Neural cell (in vitro differentiated cells): ENCODE results near the gene KPNA1.

ENCODE experiments used
- EP300 ChIP-seq: fragments of 450-650 bp; conservative IDR thresholded peaks from 2 replicates; pipeline ENCODE4 v1.6.1; 2014; ENCODE audit warnings: antibody characterized with exemption, mild to moderate bottlenecking, moderate library complexity; ENCODE audit not compliant: poor library complexity, severe bottlenecking
- EZH2 ChIP-seq: fragments of 200-600, 300-800 bp; shearing (Covaris generic), sonication (generic); IDR thresholded peaks from 2 replicates; pipeline ENCODE4 v1.6.1; 2014; ENCODE audit warnings: antibody characterized with exemption, low read length, borderline replicate concordance, mild to moderate bottlenecking; ENCODE audit not compliant: insufficient read depth, poor library complexity, severe bottlenecking
- MXI1 ChIP-seq: fragments of 450-650 bp; conservative IDR thresholded peaks from 2 replicates; pipeline ENCODE4 v1.6.1; 2014; ENCODE audit warnings: antibody characterized with exemption, mild to moderate bottlenecking; ENCODE audit not compliant: poor library complexity, severe bottlenecking
- POLR2AphosphoS5 ChIP-seq: IDR thresholded peaks from 2 replicates; pipeline ENCODE4 v1.6.1; 2012
- RAD21 ChIP-seq: fragments of 450-650 bp; conservative IDR thresholded peaks from 2 replicates; pipeline ENCODE4 v1.6.1; 2014; ENCODE audit warnings: antibody characterized with exemption, mild to moderate bottlenecking, moderate library complexity
- SMC3 ChIP-seq: fragments of 450-650 bp; conservative IDR thresholded peaks from 2 replicates; pipeline ENCODE4 v1.6.1; 2014; ENCODE audit warnings: antibody characterized with exemption, mild to moderate bottlenecking, moderate library complexity; ENCODE audit not compliant: poor library complexity
- TAF1 ChIP-seq: IDR thresholded peaks from 2 replicates; pipeline ENCODE4 v1.6.1; 2012; ENCODE audit warnings: low read depth
- TF ChIP-seq, protein P1 (sequence below): fragments of 450-650 bp; IDR thresholded peaks from 2 replicates; pipeline ENCODE4 v1.5.1; 2014; ENCODE audit warnings: antibody characterized with exemption, mild to moderate bottlenecking, moderate library complexity; ENCODE audit not compliant: poor library complexity, severe bottlenecking
- TF ChIP-seq, protein P2 (sequence below): IDR thresholded peaks from 2 replicates; pipeline ENCODE4 v1.6.1; 2012; ENCODE audit warnings: borderline replicate concordance

DNA sequence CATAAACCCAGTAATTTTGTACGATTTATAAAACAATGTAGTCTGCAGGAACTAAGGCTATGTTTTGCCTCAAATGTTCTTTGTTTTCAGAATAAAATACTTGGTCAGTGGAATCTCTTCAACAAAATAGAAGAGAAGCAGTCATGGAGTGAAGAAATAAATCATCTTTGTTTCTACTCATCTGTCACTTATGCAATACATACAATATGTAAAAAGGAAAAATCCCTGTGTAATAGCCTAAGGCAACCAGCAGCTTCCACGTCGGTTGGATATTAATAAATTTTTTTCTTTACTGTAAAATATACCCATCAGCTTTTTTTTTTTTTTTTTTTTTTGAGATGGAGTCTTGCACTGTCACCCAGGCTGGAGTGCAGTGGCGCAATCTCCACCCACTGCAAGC is 93.6 kb downstream of the KPNA1 start:
- TF ChIP-seq, protein P1, sequence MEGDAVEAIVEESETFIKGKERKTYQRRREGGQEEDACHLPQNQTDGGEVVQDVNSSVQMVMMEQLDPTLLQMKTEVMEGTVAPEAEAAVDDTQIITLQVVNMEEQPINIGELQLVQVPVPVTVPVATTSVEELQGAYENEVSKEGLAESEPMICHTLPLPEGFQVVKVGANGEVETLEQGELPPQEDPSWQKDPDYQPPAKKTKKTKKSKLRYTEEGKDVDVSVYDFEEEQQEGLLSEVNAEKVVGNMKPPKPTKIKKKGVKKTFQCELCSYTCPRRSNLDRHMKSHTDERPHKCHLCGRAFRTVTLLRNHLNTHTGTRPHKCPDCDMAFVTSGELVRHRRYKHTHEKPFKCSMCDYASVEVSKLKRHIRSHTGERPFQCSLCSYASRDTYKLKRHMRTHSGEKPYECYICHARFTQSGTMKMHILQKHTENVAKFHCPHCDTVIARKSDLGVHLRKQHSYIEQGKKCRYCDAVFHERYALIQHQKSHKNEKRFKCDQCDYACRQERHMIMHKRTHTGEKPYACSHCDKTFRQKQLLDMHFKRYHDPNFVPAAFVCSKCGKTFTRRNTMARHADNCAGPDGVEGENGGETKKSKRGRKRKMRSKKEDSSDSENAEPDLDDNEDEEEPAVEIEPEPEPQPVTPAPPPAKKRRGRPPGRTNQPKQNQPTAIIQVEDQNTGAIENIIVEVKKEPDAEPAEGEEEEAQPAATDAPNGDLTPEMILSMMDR, result no peak
- TF ChIP-seq RAD21 (no peak), EZH2 (no peak), MXI1 (no peak), POLR2AphosphoS5 (no peak), SMC3 (no peak), TAF1 (no peak), EP300 (no peak)
- TF ChIP-seq, protein P2, sequence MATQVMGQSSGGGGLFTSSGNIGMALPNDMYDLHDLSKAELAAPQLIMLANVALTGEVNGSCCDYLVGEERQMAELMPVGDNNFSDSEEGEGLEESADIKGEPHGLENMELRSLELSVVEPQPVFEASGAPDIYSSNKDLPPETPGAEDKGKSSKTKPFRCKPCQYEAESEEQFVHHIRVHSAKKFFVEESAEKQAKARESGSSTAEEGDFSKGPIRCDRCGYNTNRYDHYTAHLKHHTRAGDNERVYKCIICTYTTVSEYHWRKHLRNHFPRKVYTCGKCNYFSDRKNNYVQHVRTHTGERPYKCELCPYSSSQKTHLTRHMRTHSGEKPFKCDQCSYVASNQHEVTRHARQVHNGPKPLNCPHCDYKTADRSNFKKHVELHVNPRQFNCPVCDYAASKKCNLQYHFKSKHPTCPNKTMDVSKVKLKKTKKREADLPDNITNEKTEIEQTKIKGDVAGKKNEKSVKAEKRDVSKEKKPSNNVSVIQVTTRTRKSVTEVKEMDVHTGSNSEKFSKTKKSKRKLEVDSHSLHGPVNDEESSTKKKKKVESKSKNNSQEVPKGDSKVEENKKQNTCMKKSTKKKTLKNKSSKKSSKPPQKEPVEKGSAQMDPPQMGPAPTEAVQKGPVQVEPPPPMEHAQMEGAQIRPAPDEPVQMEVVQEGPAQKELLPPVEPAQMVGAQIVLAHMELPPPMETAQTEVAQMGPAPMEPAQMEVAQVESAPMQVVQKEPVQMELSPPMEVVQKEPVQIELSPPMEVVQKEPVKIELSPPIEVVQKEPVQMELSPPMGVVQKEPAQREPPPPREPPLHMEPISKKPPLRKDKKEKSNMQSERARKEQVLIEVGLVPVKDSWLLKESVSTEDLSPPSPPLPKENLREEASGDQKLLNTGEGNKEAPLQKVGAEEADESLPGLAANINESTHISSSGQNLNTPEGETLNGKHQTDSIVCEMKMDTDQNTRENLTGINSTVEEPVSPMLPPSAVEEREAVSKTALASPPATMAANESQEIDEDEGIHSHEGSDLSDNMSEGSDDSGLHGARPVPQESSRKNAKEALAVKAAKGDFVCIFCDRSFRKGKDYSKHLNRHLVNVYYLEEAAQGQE, result no peak
